OCI-LY1 (cell line): ENCODE data around the gene DKK3.

Experiments used
- H2AFZ ChIP-seq: fragments of 200-600 bp; sonication (generic), shearing (Covaris generic); 2 replicates; pipeline ENCODE4 v1.6.0; 2014; ENCODE audit warnings: antibody characterized with exemption, mild to moderate bottlenecking, low read length
- H3F3A ChIP-seq: fragments of 200-600 bp; sonication (generic), shearing (Covaris generic); 2 replicates; pipeline ENCODE4 v1.6.0; 2014; ENCODE audit warnings: mild to moderate bottlenecking, antibody characterized with exemption, low read length, moderate library complexity; ENCODE audit not compliant: insufficient read depth
- H3K27ac ChIP-seq: fragments of 200-600 bp; sonication (generic); 2 replicates; pipeline ENCODE4 v1.5.1; 2014; ENCODE audit warnings: low read length, mixed run types, mild to moderate bottlenecking, low read depth; ENCODE audit not compliant: poor library complexity, severe bottlenecking
- H3K27me3 ChIP-seq: fragments of 200-600 bp; sonication (generic); 2 replicates; pipeline ENCODE4 v1.6.0; 2014; ENCODE audit warnings: antibody characterized with exemption, mild to moderate bottlenecking, low read length, moderate library complexity; ENCODE audit not compliant: insufficient read depth
- H3K36me3 ChIP-seq: fragments of 200-600 bp; sonication (generic); 2 replicates; pipeline ENCODE4 v1.6.1; 2014; ENCODE audit warnings: mild to moderate bottlenecking, antibody characterized with exemption, low read length, moderate library complexity, mixed read lengths; ENCODE audit not compliant: insufficient read depth
- H3K4me1 ChIP-seq: fragments of 200-600 bp; sonication (generic); 2 replicates; pipeline ENCODE4 v1.5.1; 2014; ENCODE audit warnings: mild to moderate bottlenecking, low read length, moderate library complexity; ENCODE audit not compliant: insufficient read depth, severe bottlenecking
- H3K4me2 ChIP-seq: fragments of 200-600 bp; sonication (generic), shearing (Covaris generic); 2 replicates; pipeline ENCODE4 v1.6.1; 2014; ENCODE audit warnings: low read length
- H3K4me3 ChIP-seq: fragments of 200-600 bp; sonication (generic); 2 replicates; pipeline ENCODE4 v1.5.1; 2014; ENCODE audit warnings: low read length, low read depth, mild to moderate bottlenecking, mixed read lengths; ENCODE audit not compliant: poor library complexity, severe bottlenecking
- H3K79me2 ChIP-seq: fragments of 200-600 bp; shearing (Covaris generic); 2 replicates; pipeline ENCODE4 v1.6.1; 2016; ENCODE audit warnings: mixed run types, low read length, mixed read lengths; ENCODE audit not compliant: insufficient read depth
- H3K9ac ChIP-seq: fragments of 200-600 bp; sonication (generic), shearing (Covaris generic); 2 replicates; pipeline ENCODE4 v1.6.1; 2014; ENCODE audit warnings: mild to moderate bottlenecking, low read length, mixed read lengths
- H3K9me2 ChIP-seq: fragments of 200-600 bp; sonication (generic), shearing (Covaris generic); 2 replicates; pipeline ENCODE4 v1.6.1; 2014; ENCODE audit warnings: low read depth, mild to moderate bottlenecking, low read length, mixed read lengths
- H3K9me3 ChIP-seq: fragments of 200-600 bp; shearing (Covaris generic); 2 replicates; pipeline ENCODE4 v1.6.1; 2014; ENCODE audit warnings: low read length, mixed read lengths
- H4K20me1 ChIP-seq: fragments of 200-600 bp; sonication (generic), shearing (Covaris generic); 2 replicates; pipeline ENCODE4 v1.6.0; 2016; ENCODE audit warnings: mild to moderate bottlenecking, low read length; ENCODE audit not compliant: insufficient read depth
- EZH2 ChIP-seq: fragments of 200-600 bp; sonication (generic), shearing (Covaris generic); IDR thresholded peaks from 2 replicates; pipeline ENCODE4 v1.8.0; 2017; ENCODE audit warnings: borderline replicate concordance, mixed run types, mild to moderate bottlenecking, antibody characterized with exemption, low read length, moderate library complexity, mixed read lengths
- TF ChIP-seq, protein P1 (sequence below): fragments of 200-600 bp; sonication (generic), shearing (Covaris generic); IDR thresholded peaks from 2 replicates; pipeline ENCODE4 v1.5.1; 2017; ENCODE audit warnings: mild to moderate bottlenecking, antibody characterized with exemption, low read length, moderate library complexity, mixed read lengths

DKK3 gene

DNA sequence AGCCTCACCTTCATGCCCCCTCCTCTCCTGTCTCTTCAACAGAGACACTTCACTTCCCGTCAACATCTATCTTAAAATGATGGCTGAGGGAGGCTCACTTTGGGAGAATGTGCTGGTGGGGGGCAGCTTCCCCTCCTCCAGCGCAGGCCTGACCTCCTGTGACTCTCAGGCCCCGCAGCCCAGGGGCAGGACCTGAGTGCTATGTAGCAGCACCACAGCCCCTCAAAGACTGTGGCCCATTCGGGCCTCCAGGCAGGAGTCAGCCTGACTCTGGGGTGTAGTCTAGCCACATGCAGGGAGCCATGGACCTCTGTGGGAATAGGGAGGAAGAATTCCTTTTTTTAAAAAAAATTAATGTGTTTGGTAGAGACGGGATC lies 43.7 kb downstream of the DKK3 start:
- Histone ChIP-seq H4K20me1 (no peaks in the 10 kb centered on the region), H3K9me3 (no peaks in the 10 kb centered on the region), H3K27me3 (0 out of 2 replicates have a peak, but pooled peaks cover 4% of the 10 kb centered on the region), H3K79me2 (no peaks in the 10 kb centered on the region), H3K36me3 (no peaks in the 10 kb centered on the region), H3K27ac (no peak overlapping the region), H3K4me1 (no peaks in the 10 kb centered on the region), H3K9me2 (no peaks in the 10 kb centered on the region), H3K4me2 (no peak overlapping the region), H2AFZ (no peak overlapping the region), H3F3A (no peaks in the 10 kb centered on the region), H3K4me3 (no peak overlapping the region), H3K9ac (no peak overlapping the region)
- TF ChIP-seq, protein P1, sequence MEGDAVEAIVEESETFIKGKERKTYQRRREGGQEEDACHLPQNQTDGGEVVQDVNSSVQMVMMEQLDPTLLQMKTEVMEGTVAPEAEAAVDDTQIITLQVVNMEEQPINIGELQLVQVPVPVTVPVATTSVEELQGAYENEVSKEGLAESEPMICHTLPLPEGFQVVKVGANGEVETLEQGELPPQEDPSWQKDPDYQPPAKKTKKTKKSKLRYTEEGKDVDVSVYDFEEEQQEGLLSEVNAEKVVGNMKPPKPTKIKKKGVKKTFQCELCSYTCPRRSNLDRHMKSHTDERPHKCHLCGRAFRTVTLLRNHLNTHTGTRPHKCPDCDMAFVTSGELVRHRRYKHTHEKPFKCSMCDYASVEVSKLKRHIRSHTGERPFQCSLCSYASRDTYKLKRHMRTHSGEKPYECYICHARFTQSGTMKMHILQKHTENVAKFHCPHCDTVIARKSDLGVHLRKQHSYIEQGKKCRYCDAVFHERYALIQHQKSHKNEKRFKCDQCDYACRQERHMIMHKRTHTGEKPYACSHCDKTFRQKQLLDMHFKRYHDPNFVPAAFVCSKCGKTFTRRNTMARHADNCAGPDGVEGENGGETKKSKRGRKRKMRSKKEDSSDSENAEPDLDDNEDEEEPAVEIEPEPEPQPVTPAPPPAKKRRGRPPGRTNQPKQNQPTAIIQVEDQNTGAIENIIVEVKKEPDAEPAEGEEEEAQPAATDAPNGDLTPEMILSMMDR, result no peak
- no peak for TF ChIP-seq EZH2

GRCh38 chr11:11963842-11964773 lies 44.3 kb downstream of the DKK3 start:
- Histone ChIP-seq H2AFZ (no peak overlapping the region), H3K36me3 (no peaks in the 10 kb centered on the region), H3K9me2 (no peaks in the 10 kb centered on the region), H3K27me3 (0 out of 2 replicates have a peak, but pooled peaks cover 4% of the 10 kb centered on the region), H3K79me2 (no peaks in the 10 kb centered on the region), H3F3A (no peaks in the 10 kb centered on the region), H3K9me3 (no peaks in the 10 kb centered on the region), H4K20me1 (no peaks in the 10 kb centered on the region), H3K4me3 (no peak overlapping the region), H3K4me1 (no peaks in the 10 kb centered on the region), H3K27ac (no peak overlapping the region), H3K9ac (no peak overlapping the region), H3K4me2 (no peak overlapping the region)
- TF ChIP-seq, protein P1, result no peak
- no peak for TF ChIP-seq EZH2

DNA sequence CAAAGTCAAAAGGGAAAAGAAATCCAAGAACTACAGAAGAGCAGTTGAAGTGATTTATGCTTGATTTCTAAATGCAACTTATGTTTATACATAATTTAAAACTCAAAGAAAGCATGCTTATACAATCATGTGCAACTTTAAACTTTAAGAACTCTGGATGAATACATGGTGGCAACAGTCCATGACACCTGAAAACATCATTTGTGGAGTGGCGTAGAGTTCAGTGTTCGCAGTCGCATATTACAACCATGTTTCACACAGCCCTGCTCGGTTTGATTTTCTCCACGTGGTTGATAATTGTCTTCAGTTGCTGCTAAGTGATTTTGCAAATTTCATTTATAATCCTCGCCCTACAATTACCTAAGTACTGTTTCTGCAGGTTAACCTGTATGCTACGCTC lies 45.4 kb downstream of the DKK3 start:
- Histone ChIP-seq H3K27ac (no peak overlapping the region), H3K4me3 (no peak overlapping the region), H3K4me2 (no peak overlapping the region), H3K36me3 (no peaks in the 10 kb centered on the region), H3K9me2 (no peaks in the 10 kb centered on the region), H4K20me1 (no peaks in the 10 kb centered on the region), H3K79me2 (no peaks in the 10 kb centered on the region), H3F3A (no peaks in the 10 kb centered on the region), H3K9me3 (no peaks in the 10 kb centered on the region), H2AFZ (no peak overlapping the region), H3K4me1 (no peaks in the 10 kb centered on the region), H3K27me3 (0 out of 2 replicates have a peak, but pooled peaks cover 4% of the 10 kb centered on the region), H3K9ac (no peak overlapping the region)
- no peak for TF ChIP-seq EZH2
- TF ChIP-seq, protein P1, result no peak
